AG20443 (cell line): ENCODE data around the gene RSKR.
"Not testable (repeated sequence)": the region's sequence is repeated elsewhere in the genome, so short reads cannot be mapped to it uniquely, and the experiment has no call there.

Experiments used
- DNase-seq: peaks from one replicate; pipeline ENCODE4 v3.0.0; 2012; ENCODE audit warnings: low spot score, mixed read lengths

The RSKR gene

DNA sequence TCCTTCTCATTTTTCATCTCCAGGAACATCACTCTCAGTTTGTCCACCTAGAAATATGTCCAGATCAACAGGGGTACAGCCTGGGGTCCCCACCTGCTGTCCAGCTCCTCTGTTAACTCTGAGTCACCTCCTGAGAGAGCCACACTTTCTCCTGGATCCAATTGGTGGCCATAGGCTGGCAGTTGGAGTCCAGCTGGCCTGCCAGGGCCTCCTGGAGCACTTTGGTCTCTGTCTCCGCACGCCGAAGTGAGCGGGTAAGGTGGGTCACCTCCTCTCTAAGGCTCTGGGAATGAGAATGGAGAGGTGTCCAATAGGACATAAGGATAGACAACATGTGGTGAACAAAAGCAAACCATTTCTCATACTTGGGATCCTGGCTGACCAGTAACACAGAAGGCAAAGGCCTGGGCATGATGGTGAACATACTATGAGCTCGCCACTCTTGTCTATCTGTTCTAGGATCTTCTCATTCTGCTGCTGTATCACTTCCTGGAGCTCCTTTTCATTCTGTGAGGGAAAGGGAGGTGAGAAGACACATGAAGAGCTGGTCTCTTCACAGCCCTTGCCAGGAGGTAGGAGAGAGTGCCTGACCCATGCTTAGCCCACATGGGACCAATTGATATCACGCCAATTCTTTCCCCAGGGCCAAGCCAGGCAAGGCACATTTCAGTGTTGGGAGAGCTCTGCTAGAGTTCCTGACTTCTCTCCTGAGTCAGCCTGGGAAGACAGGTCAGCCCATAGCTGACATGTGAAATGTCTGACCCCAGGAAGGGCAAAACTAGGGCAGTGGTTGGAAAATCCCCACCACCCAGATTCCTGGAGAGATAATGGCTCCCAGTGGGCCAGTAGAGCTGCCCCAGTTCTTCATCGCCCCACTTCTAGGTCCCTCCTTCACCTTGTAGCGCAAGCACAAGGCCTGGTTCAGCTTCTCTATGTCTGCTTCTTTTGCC lies 35.5 kb downstream of the RSKR start:
- no peak for DNase-seq

- no peak for DNase-seq
Observed at GRCh38 chr17:28577466-28577824, 36.5 kb downstream of the RSKR start.

- peak; percentile 99 for DNase-seq
Observed at GRCh38 chr17:28576758-28577465, 37.1 kb downstream of the RSKR start, which contains the start of gene ALDOC. Gene ALDOC (minus strand): TSS chr17:28576895. CDS start chr17:28575532, 1,363 bp downstream.

DNA sequence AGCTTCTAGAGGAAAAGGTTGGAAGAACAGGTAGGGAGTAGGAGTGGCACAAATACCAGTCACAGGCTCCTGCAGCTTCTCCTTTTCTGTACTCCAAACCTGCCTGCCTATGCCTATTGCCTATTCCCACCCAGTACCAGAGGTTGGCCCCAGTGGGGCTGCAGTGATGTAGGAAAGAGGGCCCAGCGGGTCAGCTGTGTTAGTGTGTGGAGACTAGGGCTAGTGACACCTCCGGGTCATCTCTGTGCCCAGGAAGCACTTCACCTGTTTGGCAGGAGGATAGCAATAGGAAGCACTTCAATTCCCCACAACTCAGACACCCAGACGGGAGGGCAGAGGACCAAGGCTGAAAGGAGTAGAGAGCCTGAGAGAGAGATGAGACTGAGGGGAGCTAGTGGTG lies 38.0 kb downstream of the RSKR start:
- not testable (repeated sequence) for DNase-seq

- no peak for DNase-seq
Observed at GRCh38 chr17:28575126-28575795, 38.7 kb downstream of the RSKR start.

- no peak for DNase-seq
Observed at GRCh38 chr17:28574526-28574925, 39.5 kb downstream of the RSKR start.

GRCh38 chr17:28573966-28574480 lies 40.0 kb downstream of the RSKR start:
- no peak for DNase-seq

GRCh38 chr17:28573521-28573920 lies 40.5 kb downstream of the RSKR start:
- no peak for DNase-seq

GRCh38 chr17:28573040-28573380 lies 41.0 kb downstream of the RSKR start:
- no peak for DNase-seq

GRCh38 chr17:28572259-28573039 lies 41.5 kb downstream of the RSKR start:
- no peak for DNase-seq

GRCh38 chr17:28571361-28572122 lies 42.4 kb downstream of the RSKR start, which contains the start of gene PIGS:
Gene PIGS (minus strand): TSS chr17:28571524. CDS start chr17:28571496, 28 bp downstream.
- DNase-seq: peak; percentile 99

- peak; percentile 44 for DNase-seq
Observed at GRCh38 chr17:28570716-28571360, 43.1 kb downstream of the RSKR start.

- no peak for DNase-seq
Observed at GRCh38 chr17:28569446-28569845, 44.5 kb downstream of the RSKR start.

- no peak for DNase-seq
Observed at GRCh38 chr17:28567604-28568003, 46.4 kb downstream of the RSKR start.

GRCh38 chr17:28563475-28563874 lies 50.5 kb downstream of the RSKR start:
- DNase-seq: peak; percentile 64
